Panc1 (cell line): Measurements from ENCODE around the gene DCLK2. TPM values are rescaled to one million over a fixed set of nuclear protein-coding genes. Genes with fewer than 3 reads are reported as not detected.

Source experiments
- ATAC-seq: fragments of 200-7000 bp; cut with Tn5 transposase; 2 replicates; pipeline ENCODE4 v1.9.1; 2020; ENCODE audit warnings: mild to moderate bottlenecking, moderate library complexity
- BruUV-seq: library from RNA; stranded (reverse); fragments of 400-500 nt; replicated peaks from 2 replicates; lab custom pipeline; 2021; lab: Mats Ljungman, UMichigan
- CTCF ChIA-PET: fragments of 300-600 bp; sonication (Branson Sonifier 250); formaldehyde crosslinking; loops from one replicate; lab custom pipeline; 2022; ENCODE audit warnings: antibody characterized with exemption; lab: Charles Lee
- POLR2A ChIA-PET: fragments of 300-600 bp; sonication (Branson Sonifier 250); formaldehyde crosslinking; loops from one replicate; lab custom pipeline; 2022; ENCODE audit warnings: antibody characterized with exemption; lab: Charles Lee
- DNase-seq: peaks from one replicate; pipeline ENCODE4 v3.0.0-alpha.2; 2010; ENCODE audit warnings: low read depth, low spot score
- H3K27ac ChIP-seq: 2 replicates; pipeline ENCODE4 v1.5.1; 2011; ENCODE audit warnings: mild to moderate bottlenecking, low read length, inconsistent platforms
- H3K27me3 ChIP-seq: fragments of 200-500 bp; sonication (Bioruptor generic); 2 replicates; pipeline ENCODE4 v1.6.0; 2014; ENCODE audit warnings: low read length, inconsistent platforms; ENCODE audit not compliant: control insufficient read depth, insufficient read depth
- H3K36me3 ChIP-seq: fragments of 200-500 bp; sonication (Bioruptor generic); 2 replicates; pipeline ENCODE4 v1.5.1; 2014; ENCODE audit warnings: inconsistent platforms, mild to moderate bottlenecking, low read length, moderate library complexity; ENCODE audit not compliant: control insufficient read depth, insufficient read depth
- H3K4me1 ChIP-seq: 2 replicates; pipeline ENCODE4 v1.5.1; 2011; ENCODE audit warnings: inconsistent platforms, mild to moderate bottlenecking, low read length, moderate library complexity; ENCODE audit not compliant: control insufficient read depth, insufficient read depth
- H3K4me3 ChIP-seq, 2 experiments: 2 replicates each; pipeline ENCODE4 v1.5.1; 2011 to 2012; ENCODE audit warnings: low read depth in 2 of 2, low read length in 2 of 2, mild to moderate bottlenecking in 2 of 2, inconsistent platforms in 1 of 2, moderate library complexity in 1 of 2
- H3K9me3 ChIP-seq: fragments of 200-500 bp; sonication (Bioruptor generic); 2 replicates; pipeline ENCODE4 v1.5.1; 2014; ENCODE audit warnings: low read depth, mild to moderate bottlenecking, inconsistent platforms, low read length, moderate library complexity; ENCODE audit not compliant: control insufficient read depth, insufficient read depth
- POLR2AphosphoS5 ChIP-seq: IDR thresholded peaks from 2 replicates; pipeline ENCODE4 v1.6.1; 2012; ENCODE audit warnings: mild to moderate bottlenecking, low read depth, low read length, moderate library complexity
- REST ChIP-seq, 2 experiments: IDR thresholded peaks; 2 replicates each; pipeline ENCODE4 v1.6.1; 2011 to 2012; ENCODE audit warnings: low read depth in 2 of 2, control low read depth in 1 of 2, low read length in 1 of 2, mild to moderate bottlenecking in 1 of 2, moderate library complexity in 1 of 2; ENCODE audit not compliant: insufficient read depth in 1 of 2
- SIN3A ChIP-seq: IDR thresholded peaks from 2 replicates; pipeline ENCODE4 v1.6.1; 2012; ENCODE audit warnings: low read depth, mild to moderate bottlenecking, low read length, moderate library complexity, borderline replicate concordance; ENCODE audit not compliant: insufficient read depth
- TCF7L2 ChIP-seq: IDR thresholded peaks from 2 replicates; pipeline ENCODE4 v1.6.1; 2011; ENCODE audit warnings: mild to moderate bottlenecking, low read depth, low read length, inconsistent platforms
- in situ Hi-C: cut with HindIII; loops from 2 replicates; pipeline ENCODE4 v1.10.0; 2016; ENCODE audit warnings: low sequenced_read_pairs, low pct_unique_long_range_greater_than_20kb
- intact Hi-C: fragments of 100-400 bp; cut with micrococcal nuclease; formaldehyde crosslinking; loops from one replicate; pipeline ENCODE4 v1.10.0; 2022; ENCODE audit not compliant: unreplicated experiment
- total RNA-seq: library from RNA; stranded (reverse); gene quantifications from one replicate; pipeline ENCODE4 v1.2.1, GENCODE V29; 2021; ENCODE audit not compliant: unreplicated experiment
- TF ChIP-seq, protein P1 (sequence below): fragments of 450-650 bp; IDR thresholded peaks from 2 replicates; pipeline ENCODE4 v1.5.1; 2017; ENCODE audit warnings: mild to moderate bottlenecking

The DCLK2 gene
- total RNA-seq, 1 experiment from 2014 or later = 9.5 TPM

DNA sequence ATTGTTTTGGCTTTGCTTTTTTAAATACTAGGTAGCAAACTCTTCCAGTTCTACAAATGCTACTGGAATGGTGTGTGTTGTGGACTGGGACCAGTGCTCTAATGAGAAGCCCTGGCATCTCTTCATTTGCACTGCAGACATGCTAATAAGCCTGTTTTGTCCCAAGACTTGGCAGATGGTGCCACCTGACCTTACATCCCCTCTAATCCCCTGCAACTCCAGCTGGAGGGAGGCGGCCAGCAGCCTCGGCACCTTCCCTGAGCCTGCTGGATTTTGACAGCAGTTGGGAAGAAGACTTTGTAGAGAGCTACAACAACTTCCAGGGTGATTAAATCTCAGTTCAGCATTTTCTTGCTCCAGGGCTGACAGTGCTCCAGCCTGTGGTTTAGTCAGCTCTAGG is 200.0 kb downstream of the DCLK2 start:
- no peaks in the 10 kb centered on the region for H3K9me3 ChIP-seq
- no TSS peak for BruUV-seq
- H3K36me3 ChIP-seq = no peaks in the 10 kb centered on the region
- in situ Hi-C loops (no loop called here), intact Hi-C loops (no loop called here)
- DNase-seq (no peak), ATAC-seq (no peak)
- no peak overlapping the region for H3K4me3 ChIP-seq
- ChIA-PET POLR2A (interaction anchor here (0.6 kb wide), 1 partner anchor 461 kb away, joined by 5 read pairs; no protein-coding TSS in a partner anchor), CTCF (no interaction called here)
- H3K4me1 ChIP-seq = no peaks in the 10 kb centered on the region
- TF ChIP-seq SIN3A (no peak), REST (IDR thresholded peaks at IDR 0.05; ENCODE audit: insufficient read depth in 1 of 2, low read depth in 2 of 2, low read length in 1 of 2) (no peak), TCF7L2 (no peak), POLR2AphosphoS5 (no peak)
- TF ChIP-seq, protein P1, sequence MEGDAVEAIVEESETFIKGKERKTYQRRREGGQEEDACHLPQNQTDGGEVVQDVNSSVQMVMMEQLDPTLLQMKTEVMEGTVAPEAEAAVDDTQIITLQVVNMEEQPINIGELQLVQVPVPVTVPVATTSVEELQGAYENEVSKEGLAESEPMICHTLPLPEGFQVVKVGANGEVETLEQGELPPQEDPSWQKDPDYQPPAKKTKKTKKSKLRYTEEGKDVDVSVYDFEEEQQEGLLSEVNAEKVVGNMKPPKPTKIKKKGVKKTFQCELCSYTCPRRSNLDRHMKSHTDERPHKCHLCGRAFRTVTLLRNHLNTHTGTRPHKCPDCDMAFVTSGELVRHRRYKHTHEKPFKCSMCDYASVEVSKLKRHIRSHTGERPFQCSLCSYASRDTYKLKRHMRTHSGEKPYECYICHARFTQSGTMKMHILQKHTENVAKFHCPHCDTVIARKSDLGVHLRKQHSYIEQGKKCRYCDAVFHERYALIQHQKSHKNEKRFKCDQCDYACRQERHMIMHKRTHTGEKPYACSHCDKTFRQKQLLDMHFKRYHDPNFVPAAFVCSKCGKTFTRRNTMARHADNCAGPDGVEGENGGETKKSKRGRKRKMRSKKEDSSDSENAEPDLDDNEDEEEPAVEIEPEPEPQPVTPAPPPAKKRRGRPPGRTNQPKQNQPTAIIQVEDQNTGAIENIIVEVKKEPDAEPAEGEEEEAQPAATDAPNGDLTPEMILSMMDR = no peak
- H3K27me3 ChIP-seq = no peaks in the 10 kb centered on the region
- no peak overlapping the region for H3K27ac ChIP-seq

DNA sequence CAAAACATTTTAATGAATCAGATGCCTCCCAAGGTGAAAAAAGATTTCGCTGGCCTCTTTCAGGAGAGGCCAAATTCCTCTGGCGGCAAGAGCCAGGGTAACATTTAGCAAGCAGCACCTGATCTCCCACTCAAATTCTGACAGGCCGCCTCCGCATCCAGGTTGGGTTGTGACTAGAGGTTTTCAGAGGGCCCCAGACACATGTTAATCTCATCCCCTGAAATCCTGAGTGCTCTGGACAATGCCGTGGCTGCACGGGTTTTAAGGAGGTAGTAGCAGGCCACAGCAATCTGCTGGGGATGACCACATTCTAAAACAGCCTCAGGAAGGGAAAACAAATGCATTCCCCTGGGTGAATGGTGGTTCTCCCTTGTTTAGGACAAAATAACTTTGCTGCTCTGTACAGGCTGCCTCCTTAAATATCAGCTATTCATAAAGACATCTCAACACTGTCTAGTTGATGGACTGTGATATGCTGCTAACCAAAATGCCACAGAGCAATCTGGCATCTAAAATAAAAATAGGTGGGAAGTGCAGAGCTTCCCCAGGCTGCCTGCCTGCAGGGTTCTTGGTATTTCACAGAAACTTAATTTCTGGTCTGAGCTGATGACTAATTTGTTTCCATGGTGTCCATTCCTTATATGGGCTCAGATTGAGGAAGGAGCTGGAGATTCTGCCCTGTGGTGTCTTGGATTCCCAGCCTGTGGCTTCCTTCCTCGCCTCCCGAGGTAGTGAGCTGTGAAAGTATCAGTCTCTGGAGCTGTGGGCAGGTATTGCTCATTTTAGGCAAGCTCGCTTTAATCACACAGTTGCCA is 202.0 kb downstream of the DCLK2 start:
- ATAC-seq (no peak), DNase-seq (no peak)
- TF ChIP-seq, protein P1 = no peak
- TF ChIP-seq POLR2AphosphoS5 (no peak), TCF7L2 (no peak), SIN3A (no peak)
- intact Hi-C loops (no loop called here), in situ Hi-C loops (no loop called here)
- no TSS peak for BruUV-seq
- Histone ChIP-seq H3K27ac (no peak overlapping the region), H3K36me3 (no peaks in the 10 kb centered on the region), H3K4me1 (no peaks in the 10 kb centered on the region), H3K9me3 (no peaks in the 10 kb centered on the region), H3K27me3 (no peaks in the 10 kb centered on the region), H3K4me3 (no peak overlapping the region)
- CTCF ChIA-PET = no interaction called here
- POLR2A ChIA-PET = no interaction called here
